ENCODE measurements around the gene ZNF549. TPM values are rescaled to one million over a fixed set of nuclear protein-coding genes. Genes with fewer than 3 reads are reported as not detected.
"Not testable (repeated sequence)": the region's sequence is repeated elsewhere in the genome, so short reads cannot be mapped to it uniquely, and the experiment has no call there.

The ZNF549 gene
- 3.7 and 4.2 TPM in 2 replicates for total RNA-seq (2014; rRNA removed; shearing (Covaris generic))
- polyA plus RNA-seq (2015; cell fraction: cytosol; rRNA removed): 2.4 and 2.9 TPM in 2 replicates
- polyA plus RNA-seq (2015; cell fraction: nucleus; rRNA removed): 4.6 and 6.0 TPM in 2 replicates

- peak; percentile 92 for DNase-seq (ENCODE audit: low read depth)
Observed at GRCh38 chr19:57527136-57527881, at the start of gene ZNF549. TSS of gene ZNF549 (plus strand) at chr19:57527356. CDS start at chr19:57527574, 218 bp downstream.

DNA sequence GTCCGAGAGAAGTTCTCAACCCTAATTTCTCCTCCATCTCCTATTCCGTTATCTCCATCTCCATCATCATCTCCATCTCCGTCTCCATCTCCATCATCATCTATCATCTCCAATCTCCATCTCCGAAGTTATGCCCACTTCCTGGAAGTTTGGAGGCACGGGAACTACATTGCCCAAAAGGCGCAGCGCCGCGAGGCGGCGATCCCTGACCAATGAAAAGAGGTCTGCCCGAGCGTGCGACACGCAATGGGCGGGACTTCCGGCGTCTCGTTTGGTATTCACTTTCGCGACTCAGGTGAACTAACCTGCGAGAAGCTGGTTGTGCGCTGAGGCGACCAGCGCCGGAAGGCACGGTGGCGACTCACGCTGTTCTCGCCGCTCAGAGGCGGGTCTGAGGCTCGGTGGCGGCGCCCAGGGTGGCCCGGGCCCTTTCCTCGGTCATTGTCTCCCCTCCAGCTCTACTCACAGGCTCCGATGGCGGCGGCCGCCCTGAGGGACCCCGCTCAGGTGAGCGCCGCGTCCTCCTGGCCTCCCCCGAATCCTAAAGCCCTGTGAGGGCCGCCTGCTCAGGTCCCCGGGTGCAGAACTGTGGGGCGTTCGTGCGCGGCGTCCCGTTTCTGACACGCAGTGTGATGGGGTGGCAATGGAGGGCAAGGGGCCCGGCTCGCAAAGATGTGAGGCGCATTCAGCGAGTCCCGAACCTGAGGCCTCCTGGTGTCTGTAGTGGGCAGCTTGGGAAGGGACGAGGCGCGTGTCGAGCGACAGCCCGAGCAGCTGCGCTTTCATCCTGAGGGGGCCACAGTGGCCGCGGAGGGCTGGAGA lies 39.5 kb upstream of the ZNF549 start, which contains the start of gene ZNF419:
Gene ZNF419, plus strand, starts transcription at position 274 of the 822 bp plus-strand sequence. Its CDS starts 201 bp downstream, at position 475.
- DNase-seq (ENCODE audit: low read depth): peak; percentile 82

- DNase-seq (ENCODE audit: low read depth): not testable (repeated sequence)
Observed at GRCh38 chr19:57488299-57488644, 38.9 kb upstream of the ZNF549 start.

DNA sequence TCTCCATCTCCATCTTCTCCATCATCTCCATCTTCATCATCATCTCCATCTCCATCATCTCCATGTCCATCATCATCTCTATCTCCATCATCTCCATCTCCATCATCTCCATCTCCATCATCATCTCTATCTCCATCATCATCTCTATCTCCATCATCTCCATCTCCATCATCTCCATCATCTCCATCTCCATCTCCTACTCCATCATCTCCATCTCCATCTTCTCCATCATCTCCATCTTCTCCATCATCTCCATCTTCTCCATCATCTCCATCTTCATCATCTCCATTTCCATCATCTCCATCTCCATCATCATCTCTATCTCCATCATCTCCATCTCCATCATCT lies 27.9 kb upstream of the ZNF549 start:
- DNase-seq (ENCODE audit: low read depth): not testable (repeated sequence)

GRCh38 chr19:57499680-57500395 lies 27.3 kb upstream of the ZNF549 start, which contains the start of gene ZNF773:
TSS of gene ZNF773 (plus strand) at chr19:57499938. CDS start at chr19:57500081, 143 bp downstream.
- DNase-seq (ENCODE audit: low read depth): peak; percentile 92

- DNase-seq (ENCODE audit: low read depth): not testable (repeated sequence)
Observed at GRCh38 chr19:57500400-57500799, 26.8 kb upstream of the ZNF549 start.

GRCh38 chr19:57506163-57506562 lies 21.0 kb upstream of the ZNF549 start:
- DNase-seq (ENCODE audit: low read depth): no peak

DNA sequence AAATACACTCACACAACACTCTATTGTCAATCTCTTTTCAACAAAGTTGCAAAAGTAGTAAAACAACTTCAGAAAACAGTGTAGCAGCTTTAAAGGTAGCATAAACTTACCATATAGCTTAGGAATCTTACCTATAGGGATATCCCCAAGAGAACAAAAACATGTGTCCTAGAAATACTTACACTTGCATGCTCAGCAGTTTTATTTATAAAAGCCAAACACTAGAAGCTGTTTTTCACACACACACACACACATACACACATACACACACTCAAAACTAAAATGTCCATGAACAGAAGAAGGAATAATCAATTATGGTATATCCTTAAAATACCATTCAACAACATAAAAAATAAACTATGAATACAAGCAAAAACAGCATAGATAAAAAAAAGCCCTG lies 15.7 kb upstream of the ZNF549 start:
- DNase-seq (ENCODE audit: low read depth): no peak

GRCh38 chr19:57512845-57513244 lies 14.3 kb upstream of the ZNF549 start:
- DNase-seq (ENCODE audit: low read depth): no peak

DNA sequence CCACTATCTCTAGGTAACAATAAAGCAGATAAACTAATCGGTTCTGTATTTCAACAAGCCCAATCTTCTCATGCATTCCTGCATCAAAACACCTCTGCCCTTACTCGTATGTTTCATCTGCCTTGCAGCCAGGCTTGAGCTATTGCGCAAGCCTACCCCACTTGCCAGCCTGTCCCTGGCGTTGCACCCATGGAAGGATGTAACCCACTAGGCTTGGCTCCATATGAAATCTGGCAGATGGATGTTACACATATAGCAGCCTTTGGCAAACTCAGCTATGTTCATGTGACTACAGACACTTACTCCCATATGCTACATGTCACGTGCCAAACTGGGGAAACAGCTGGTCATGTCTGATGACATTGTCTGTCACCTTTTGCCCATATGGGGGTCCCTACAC lies 11.9 kb upstream of the ZNF549 start:
- no peak for DNase-seq (ENCODE audit: low read depth)

- not testable (repeated sequence) for DNase-seq (ENCODE audit: low read depth)
Observed at GRCh38 chr19:57518021-57518420, 9.1 kb upstream of the ZNF549 start.

GRCh38 chr19:57537953-57538547 lies 10.9 kb downstream of the ZNF549 start:
- no peak for DNase-seq (ENCODE audit: low read depth)

GRCh38 chr19:57546513-57546912 lies 19.4 kb downstream of the ZNF549 start:
- no peak for DNase-seq (ENCODE audit: low read depth)

DNA sequence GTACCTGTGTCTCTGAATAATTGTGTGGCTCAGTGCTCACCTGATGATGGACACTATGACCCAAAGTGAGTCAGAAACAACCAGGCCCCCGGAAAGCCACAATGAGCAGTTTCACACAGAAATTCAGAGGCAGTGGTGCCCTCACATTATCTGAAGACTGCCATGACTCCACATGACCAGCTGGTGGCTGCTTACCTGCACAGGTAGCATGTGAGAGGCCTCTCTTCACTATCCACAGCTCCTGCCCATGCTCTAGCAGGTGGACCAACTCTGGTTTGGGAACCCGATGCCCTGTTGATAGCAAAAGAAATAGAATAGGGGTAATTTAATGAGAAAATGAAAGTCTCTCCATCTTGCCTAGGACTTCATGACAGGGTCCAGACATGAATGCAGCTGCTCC lies 25.3 kb downstream of the ZNF549 start:
- no peak for DNase-seq (ENCODE audit: low read depth)

DNA sequence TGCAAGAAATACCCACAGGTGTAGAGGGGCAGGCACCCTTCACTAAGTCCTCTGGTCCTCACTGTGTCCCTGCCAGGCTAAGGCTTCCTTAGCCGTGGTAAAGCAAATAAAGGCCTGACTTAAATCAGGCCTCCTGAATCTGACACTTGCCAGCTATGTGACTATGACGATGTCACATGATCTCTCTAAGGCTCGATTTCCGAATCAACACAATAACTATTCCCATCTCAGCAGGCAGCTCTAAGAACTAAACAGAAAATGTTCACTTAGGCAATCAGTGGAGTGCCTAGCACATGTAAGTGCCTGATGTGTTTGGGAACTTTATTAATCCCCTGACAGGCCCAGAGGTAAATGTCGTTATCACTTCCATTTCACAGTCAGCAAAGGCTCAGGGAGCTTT lies 30.5 kb downstream of the ZNF549 start:
- no peak for DNase-seq (ENCODE audit: low read depth)

DNA sequence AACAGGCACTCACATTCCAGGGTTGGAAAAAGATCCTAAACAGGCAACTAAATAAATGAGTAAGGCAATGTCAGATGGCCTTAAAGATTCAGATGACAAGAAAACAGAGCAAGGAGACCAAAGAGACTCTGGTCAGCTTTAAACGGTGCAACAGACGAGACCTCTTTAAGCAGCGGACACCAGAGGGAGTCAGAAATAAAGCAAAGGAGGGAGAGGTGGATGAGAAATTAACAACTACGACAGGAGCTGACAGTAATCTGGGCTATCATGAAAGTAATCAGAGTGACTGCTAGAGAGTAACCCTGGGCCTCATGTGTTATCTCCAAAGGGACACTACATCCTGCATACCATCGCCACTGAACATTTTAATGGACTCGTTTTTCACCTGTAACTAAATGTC lies 31.4 kb downstream of the ZNF549 start:
- DNase-seq (ENCODE audit: low read depth): peak; percentile 7

GRCh38 chr19:57559008-57559403 lies 31.9 kb downstream of the ZNF549 start:
- DNase-seq (ENCODE audit: low read depth): peak; percentile 34

DNA sequence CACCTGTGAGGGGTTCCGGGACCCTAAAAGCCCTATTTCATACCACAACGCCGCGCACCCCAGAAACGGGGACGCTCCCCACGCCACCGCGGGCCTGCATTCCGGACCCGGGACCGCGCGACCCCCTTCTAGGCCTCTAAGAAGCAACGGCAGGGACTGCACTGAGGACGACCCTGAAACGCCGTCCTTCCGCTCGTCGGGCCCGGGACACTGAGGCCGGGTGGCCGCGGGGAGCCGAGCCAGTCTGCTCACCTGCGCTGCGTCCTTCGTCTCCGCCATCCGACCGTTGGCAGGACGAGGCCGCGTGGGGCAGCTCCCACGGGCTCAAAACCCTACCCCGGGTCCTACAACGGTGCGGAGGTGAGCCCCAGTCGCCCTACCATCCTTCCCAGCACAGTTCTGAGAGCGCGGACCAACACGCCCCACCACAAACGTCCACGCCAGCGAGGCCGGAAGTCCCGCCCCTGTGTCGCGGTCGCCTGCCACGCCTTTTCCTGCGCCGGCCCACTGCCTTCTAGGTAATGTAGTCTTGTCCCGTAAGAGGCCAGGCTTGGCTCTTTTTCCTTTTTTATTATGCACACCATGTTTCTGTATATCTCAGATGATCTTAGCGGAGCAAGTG lies 32.4 kb downstream of the ZNF549 start, which contains the start of gene ZNF550:
Gene ZNF550, minus strand, starts transcription at position 460 of the 622 bp plus-strand sequence. Its CDS starts 181 bp downstream, at position 279.
- peak; percentile 89 for DNase-seq (ENCODE audit: low read depth)

GRCh38 chr19:57560049-57560491 lies 32.9 kb downstream of the ZNF549 start:
- peak; percentile 79 for DNase-seq (ENCODE audit: low read depth)

GRCh38 chr19:57563547-57563946 lies 36.4 kb downstream of the ZNF549 start:
- no peak for DNase-seq (ENCODE audit: low read depth)

All from HT1080 (cell line).